Right lung (tissue), 5 donors: ENCODE results near the gene UNC5A. TPM values are rescaled to one million over a fixed set of nuclear protein-coding genes. Genes with fewer than 3 reads are reported as not detected.

Experiments
- DNase-seq, 2 donors: peaks; one replicate each; pipeline ENCODE4 v3.0.0-alpha.2; 2013
- polyA plus RNA-seq, 5 donors: library from polyadenylated mRNA; unstranded; fragments of 120-200 nt; gene quantifications; one replicate each; pipeline versions ENCODE4 v1.2.1 to v1.2.3, GENCODE V29; 2013; ENCODE audit warnings: inconsistent platforms in 1 of 5, low replicate concordance in 1 of 5; ENCODE audit not compliant: insufficient read length in 5 of 5, insufficient read depth in 1 of 5

UNC5A gene
- polyA plus RNA-seq, 5 donors: 0.57 to 1.8 (median 0.78) TPM

GRCh38 chr5:176781638-176782570 lies 28.5 kb upstream of the UNC5A start:
- no peak for DNase-seq

- DNase-seq: no peak
Observed at GRCh38 chr5:176784218-176785165, 25.9 kb upstream of the UNC5A start.

- DNase-seq: no peak
Observed at GRCh38 chr5:176785184-176786145, 24.9 kb upstream of the UNC5A start.

- no peak for DNase-seq
Observed at GRCh38 chr5:176787676-176788075, 22.7 kb upstream of the UNC5A start.

GRCh38 chr5:176788091-176788490 lies 22.3 kb upstream of the UNC5A start:
- DNase-seq: no peak

- DNase-seq: no peak
Observed at GRCh38 chr5:176788941-176789872, 21.2 kb upstream of the UNC5A start.

GRCh38 chr5:176789873-176790615 lies 20.3 kb upstream of the UNC5A start:
- DNase-seq: no peak

GRCh38 chr5:176790941-176791340 lies 19.4 kb upstream of the UNC5A start:
- no peak for DNase-seq

GRCh38 chr5:176792655-176793342 lies 17.6 kb upstream of the UNC5A start:
- no peak for DNase-seq

- DNase-seq: no peak
Observed at GRCh38 chr5:176793343-176793699, 17.0 kb upstream of the UNC5A start.

- DNase-seq: no peak
Observed at GRCh38 chr5:176793736-176794135, 16.6 kb upstream of the UNC5A start.

- no peak for DNase-seq
Observed at GRCh38 chr5:176794509-176794908, 15.8 kb upstream of the UNC5A start.

GRCh38 chr5:176796411-176796810 lies 13.9 kb upstream of the UNC5A start:
- DNase-seq: no peak

- DNase-seq: no peak
Observed at GRCh38 chr5:176796970-176797369, 13.4 kb upstream of the UNC5A start.

GRCh38 chr5:176797456-176798050 lies 12.8 kb upstream of the UNC5A start:
- DNase-seq: no peak

GRCh38 chr5:176798086-176798876 lies 12.1 kb upstream of the UNC5A start:
- DNase-seq: no peak

- no peak for DNase-seq
Observed at GRCh38 chr5:176798949-176799348, 11.4 kb upstream of the UNC5A start.

GRCh38 chr5:176799488-176799887 lies 10.9 kb upstream of the UNC5A start:
- no peak for DNase-seq
